Left lobe of liver (tissue), 2 donors: ENCODE results near the gene ITPRID2. TPM values are rescaled to one million over a fixed set of nuclear protein-coding genes. Genes with fewer than 3 reads are reported as not detected.
A peak's percentile ranks its signal among the peaks of the same experiment; 100 is the strongest.
"Not testable (repeated sequence)": the region's sequence is repeated elsewhere in the genome, so short reads cannot be mapped to it uniquely, and the experiment has no call there.

ENCODE experiments used
- ATAC-seq: fragments of 200-7000 bp; cut with Tn5 transposase; one replicate; pipeline ENCODE4 v1.9.1; 2020; ENCODE audit warnings: mild to moderate bottlenecking, moderate library complexity
- DNase-seq: peaks from one replicate; pipeline ENCODE4 v3.0.0-alpha.2; 2020; ENCODE audit warnings: low spot score
- total RNA-seq: library from RNA; stranded (reverse); gene quantifications from one replicate; pipeline ENCODE4 v1.2.1, GENCODE V29; 2021
- donor health status: DM: no; HTN: no; CAD: no; lungs with moderate emphysema.
- donor health status: DM: no; HTN: yes; CAD: no.

The ITPRID2 gene
- total RNA-seq, 1 donor from 2014 or later = 96.4 TPM

DNA sequence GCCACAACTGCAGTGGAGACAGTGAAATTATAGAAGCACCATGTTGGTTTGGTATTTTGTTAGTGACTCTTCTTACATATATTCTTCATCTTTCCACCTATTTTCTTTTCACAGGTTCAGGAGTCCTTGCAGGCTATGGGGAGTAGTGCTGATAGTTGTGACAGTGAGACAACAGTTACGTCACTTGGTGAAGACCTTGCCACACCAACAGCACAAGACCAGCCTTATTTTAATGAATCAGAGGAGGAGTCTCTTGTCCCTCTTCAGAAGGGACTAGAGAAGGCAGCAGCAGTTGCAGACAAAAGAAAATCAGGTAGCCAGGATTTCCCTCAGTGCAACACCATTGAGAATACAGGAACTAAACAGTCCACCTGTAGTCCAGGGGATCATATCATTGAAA, 23.6 kb downstream of the ITPRID2 start:
- ATAC-seq (peak; percentile 22), DNase-seq (no peak)

DNA sequence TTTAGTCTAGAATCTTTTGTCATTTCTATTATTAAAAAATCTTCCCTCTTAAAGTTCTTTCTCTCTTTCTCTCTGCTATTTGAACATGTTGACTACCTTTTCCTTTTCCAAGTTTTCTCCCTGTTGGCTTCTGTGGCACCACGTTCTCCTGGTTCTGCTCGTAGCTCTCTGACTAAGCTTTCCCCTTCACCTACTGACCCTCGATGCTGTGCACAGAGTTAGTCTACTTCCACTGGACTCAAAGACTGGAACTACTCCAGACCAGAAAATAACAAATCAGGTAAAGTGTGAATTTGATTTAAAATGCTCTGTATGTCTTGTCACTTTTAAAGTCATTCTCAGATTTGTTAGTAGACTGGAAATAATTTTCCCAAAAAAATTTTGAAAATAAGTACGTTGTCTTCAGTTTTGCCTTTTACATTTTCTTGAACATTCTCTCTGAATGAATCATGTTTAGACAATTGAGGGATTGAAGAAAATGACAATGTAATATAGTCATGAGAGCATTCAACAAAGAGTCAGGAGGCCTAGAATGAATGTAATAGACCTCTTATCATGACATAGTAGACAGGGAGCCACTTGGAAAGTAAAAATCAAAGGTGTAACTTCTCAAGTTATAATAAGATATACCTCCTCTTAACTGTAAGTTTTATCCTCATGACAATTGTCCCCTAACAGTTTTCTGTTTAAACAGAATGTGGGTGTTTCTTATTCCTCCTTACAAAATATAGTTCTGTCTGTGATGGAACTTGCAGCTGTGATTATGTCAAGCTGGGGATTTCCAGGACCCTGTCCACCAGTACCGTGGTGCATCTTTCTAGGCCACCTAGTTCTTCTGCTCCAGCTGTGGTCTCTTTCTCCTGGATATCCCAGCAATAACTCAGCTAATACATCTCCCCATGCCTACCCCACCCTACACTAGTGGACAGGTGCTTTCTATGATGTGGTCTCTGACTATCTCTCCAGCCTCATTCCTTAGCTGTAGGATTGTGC, 25.5 kb downstream of the ITPRID2 start:
- ATAC-seq (peak; percentile 38), DNase-seq (no peak)

DNA sequence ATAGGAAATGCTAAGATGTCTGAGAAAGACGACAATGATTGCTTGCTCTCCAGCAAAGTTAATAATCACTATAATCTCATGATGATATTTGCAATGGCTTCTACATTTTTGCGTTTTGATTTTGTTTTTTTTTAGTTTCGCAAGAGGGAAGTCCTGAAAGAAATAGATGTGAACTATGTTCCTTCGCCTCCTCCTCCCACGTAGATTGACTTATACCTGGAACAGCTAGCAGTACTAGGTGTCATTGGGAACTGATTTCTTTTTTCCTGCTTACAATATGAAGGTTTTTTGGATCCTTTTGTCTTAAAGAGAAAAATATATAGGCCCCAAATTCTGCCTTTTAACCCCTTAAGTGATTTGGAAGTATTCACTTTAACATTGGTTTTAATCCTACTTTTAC, 26.7 kb downstream of the ITPRID2 start:
- DNase-seq (no peak), ATAC-seq (peak; percentile 80)

DNA sequence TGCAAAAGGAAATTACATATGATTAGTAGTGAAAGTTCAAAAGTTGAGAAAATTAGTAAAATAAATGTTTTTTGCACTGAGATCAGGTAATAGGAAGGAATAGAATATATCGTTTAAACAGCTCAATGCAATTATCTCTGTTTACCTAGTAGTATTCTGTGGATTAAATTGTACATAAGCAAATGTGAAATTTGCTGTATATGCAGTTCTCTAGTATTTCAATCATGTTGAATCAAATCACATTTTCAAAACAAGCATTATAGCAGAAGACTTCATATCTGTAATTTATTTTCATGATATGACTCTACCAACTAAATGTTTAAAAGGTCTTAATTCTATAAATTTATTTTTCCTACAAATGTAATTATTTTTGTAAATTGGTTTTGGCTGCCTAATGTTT, 31.6 kb downstream of the ITPRID2 start:
- ATAC-seq (no peak), DNase-seq (no peak)

DNA sequence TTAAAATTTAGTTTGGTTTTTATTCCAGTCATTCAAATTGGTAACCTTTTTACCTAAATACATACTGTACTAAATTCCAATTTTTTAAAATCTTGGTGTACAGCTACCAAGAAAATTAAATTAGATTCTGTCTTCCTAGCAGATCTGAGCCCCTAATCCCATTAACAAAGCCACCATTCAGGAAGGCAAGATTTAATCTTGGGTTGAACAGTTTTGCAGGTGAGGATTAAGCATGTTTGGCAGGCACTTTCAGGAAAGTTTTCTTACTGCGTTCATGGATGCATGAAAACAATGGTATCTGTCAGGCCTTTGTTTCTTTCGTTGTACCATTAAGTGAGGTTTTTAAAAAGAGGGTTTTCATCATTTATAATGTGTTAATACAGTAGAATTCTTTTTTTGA, 32.8 kb downstream of the ITPRID2 start:
- no peak for DNase-seq
- no peak for ATAC-seq

DNA sequence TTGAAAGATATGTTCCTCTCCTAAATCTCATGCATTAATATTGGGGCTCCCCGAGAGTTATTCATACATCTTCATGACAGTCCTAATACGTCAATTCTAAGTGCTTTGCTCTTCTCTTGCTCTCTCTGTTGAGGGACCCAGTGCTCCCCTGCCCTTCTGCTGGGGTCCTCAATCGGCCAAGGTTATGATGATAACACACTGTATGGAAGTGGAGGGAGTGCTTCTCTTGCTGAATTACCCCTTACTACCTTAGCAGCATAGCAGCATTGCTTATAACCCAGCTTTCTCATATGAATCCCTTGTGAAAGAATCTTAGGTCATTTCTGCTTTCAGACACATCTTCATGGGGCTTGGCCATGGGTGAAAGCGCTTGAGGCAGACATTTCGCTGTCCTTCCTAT, 43.2 kb downstream of the ITPRID2 start:
- DNase-seq (no peak), ATAC-seq (no peak)

DNA sequence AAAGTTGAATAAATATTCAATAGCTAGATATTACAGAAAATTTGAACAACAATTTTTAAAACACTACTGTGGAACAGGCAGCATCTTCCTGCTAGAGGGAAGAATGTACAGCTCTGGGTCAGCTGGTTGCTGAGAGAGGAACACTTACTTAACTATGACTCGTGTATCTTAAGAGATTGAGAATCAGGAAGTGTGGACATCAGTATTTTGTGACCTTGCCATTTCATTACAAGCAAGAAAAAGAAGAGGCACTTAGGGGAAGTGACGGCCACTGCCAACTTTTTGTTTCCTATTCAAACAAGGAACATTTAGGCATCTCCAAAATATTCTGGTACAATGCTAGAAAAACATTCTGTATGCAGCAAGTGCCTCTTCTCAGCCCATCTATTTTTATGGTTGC, 45.9 kb downstream of the ITPRID2 start:
- ATAC-seq = peak; percentile 36
- DNase-seq = no peak

DNA sequence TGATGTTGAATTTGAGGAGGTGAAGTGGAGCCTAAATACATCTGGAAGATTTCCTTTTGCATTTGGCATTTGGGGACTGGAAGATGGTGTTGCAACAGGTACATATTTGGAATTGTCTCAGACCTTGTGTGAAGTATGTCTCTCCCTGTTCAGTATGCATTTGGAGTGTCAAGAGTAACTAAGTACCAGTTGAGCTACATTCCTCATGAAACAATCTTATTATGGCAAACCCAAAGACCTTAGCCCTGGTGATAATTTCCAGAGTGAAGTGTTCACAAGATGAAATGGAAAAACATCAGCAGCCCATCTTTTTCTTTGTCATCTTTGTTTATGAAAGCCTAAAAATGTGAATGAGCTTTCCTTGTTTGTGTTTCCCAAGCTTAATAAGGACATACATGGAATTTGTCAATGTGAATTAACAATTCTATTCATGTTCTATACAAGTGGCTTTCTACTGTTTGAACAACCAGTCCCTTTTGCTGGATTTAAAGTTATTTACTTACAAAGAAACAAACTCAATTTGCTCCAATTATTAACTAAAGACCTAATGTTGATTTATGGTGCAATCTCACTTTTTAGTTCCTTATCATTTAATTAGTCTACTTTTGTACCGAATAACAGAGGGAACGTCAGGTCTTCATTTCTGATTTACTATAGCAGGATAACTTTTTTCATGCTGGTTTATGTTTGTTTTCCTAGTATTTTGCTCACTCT, 52.0 kb downstream of the ITPRID2 start:
- ATAC-seq (peak; percentile 54), DNase-seq (no peak)

DNA sequence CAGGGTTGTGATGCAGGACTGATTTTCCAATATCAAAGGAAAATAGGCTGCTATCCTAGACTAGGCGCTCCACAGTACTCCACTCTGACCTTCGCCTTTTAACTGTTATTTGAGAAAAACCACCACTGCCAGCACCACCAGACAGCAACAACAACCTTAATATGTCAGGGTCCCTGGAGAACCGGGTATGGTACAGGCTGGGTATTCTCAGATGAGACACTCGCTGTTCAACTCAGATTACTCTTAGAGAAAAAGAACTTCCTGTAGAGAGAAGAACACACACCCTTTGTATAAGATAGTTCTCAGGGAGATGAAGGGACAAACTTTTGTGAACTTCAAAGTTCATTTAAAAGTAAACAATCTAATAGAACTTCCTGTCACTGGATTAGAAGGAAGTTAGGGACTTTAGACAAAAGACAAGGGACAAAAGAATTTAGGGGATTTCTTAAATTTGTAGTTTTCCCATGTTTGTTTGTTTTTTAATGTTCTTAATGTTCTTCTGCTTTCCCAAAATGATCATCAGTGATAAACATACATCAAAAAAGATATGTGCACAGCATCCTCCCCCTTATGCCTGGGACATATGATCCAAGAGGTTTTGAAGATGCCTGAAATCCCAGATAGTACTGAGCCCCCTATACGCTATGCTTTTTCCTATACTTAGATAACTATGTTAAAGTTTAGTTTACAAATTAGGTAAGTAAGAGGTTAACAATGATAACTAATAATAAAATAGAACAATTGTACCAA, 52.8 kb downstream of the ITPRID2 start:
- DNase-seq (no peak), ATAC-seq (peak; percentile 90)

DNA sequence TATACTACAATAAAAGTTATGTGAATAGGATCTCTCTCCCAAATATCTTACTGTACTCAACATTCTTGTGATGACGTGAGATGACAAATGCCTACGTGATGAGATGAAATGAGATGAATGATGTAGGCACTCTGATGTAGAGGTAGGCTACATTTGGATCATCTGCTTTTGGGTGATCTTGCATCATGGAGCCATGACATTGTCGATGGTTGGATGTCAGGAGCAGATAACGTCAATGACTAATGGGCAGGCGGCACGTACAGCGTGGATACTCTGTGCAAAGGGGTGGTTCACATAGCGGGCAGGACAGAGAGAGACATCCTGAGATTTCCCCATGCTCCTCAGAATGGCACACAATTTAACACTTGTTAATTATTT, 53.4 kb downstream of the ITPRID2 start:
- ATAC-seq (no peak), DNase-seq (no peak)

DNA sequence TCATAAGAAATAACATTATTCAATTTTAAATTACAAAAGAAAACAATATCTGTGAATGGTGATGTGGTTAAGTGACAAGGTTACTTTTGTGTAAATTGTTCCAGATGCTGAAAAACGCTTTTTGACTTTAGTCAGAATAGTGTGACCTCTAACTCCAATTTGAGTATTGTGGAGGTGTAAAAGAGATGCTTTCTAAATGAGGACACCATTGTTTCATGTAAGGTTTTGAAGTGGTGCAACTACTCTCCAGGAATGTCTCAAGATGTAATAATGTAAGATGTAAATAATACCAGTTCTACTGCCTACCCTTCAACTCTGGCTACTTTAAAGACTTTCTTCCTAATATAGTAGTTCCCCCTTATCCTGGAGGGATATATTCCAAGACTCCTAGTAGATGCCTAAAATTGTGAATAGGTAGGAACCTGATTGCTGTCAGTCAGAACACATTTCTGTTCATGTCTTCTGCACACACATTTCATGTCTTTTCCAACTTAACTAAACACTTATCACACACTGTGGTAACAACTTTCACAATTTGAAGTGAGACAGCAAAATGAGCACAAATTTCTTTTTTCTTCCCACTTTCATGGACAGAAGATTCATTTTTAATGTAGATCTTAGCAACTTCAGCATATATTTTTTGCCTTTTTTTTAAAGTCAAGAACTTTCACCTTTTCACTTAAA, 55.1 kb downstream of the ITPRID2 start:
- ATAC-seq = no peak
- no peak for DNase-seq

DNA sequence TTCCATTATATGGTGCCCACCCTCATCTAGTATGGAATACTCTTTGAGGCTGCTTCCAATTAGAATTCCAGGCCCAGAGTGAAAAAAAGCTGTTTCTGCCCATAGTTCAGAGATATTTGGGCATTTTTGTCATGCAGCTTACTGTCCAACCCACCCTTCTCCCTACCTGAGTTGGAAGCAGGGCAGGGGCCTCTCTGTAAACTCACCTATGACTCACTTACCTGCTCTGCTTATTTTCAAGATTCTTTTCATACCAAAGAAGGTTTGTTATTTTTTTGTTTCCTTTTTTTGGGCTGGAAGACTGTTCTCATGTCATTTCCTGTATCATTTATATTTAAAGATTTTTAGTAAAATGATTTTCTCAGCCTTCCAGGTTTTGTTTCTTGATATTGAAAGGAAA, 55.7 kb downstream of the ITPRID2 start:
- no peak for ATAC-seq

DNA sequence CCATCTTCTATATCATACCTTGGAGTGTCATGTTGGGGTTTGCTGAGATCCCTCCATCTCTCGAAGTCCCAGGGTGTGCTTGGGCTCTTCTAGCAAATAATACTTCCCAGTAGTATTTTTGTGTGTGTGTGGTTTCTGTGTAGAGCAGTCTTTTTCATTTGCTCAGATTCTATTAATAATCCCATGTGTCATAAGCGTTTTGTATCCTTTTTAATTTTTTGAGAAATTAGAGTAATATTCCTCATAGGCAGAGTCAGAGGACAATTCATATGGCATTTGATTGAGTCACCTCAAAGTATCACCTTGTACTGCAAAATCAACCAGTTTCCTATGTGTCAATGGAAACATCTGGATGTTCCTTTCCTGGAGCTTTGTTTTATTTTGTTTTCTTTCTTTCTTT, 56.7 kb downstream of the ITPRID2 start:
- ATAC-seq = no peak

More for the DNA sequence above, 55.7 kb downstream of the ITPRID2 start:
- no peak for DNase-seq

DNA sequence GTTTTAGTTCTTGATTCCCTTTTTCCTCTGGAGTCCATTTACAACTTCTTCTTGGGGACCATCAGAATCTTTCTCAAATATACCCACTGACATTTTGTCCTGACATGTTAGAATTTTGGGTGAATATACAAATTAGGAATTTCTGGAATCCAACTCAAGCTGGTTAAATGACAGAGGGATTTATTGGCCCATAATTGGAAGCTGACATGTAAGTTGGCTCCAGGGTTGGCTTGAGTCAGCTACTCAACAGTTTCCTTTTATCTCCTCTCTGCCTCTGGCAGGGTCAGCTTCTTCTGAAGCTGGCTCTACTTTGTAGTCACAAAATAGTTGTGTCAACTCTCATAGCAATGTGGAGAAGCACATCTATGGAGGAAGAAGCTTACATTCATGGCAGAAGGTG, 57.5 kb downstream of the ITPRID2 start:
- DNase-seq = no peak
- no peak for ATAC-seq

More for the DNA sequence above, 56.7 kb downstream of the ITPRID2 start:
- no peak for DNase-seq

DNA sequence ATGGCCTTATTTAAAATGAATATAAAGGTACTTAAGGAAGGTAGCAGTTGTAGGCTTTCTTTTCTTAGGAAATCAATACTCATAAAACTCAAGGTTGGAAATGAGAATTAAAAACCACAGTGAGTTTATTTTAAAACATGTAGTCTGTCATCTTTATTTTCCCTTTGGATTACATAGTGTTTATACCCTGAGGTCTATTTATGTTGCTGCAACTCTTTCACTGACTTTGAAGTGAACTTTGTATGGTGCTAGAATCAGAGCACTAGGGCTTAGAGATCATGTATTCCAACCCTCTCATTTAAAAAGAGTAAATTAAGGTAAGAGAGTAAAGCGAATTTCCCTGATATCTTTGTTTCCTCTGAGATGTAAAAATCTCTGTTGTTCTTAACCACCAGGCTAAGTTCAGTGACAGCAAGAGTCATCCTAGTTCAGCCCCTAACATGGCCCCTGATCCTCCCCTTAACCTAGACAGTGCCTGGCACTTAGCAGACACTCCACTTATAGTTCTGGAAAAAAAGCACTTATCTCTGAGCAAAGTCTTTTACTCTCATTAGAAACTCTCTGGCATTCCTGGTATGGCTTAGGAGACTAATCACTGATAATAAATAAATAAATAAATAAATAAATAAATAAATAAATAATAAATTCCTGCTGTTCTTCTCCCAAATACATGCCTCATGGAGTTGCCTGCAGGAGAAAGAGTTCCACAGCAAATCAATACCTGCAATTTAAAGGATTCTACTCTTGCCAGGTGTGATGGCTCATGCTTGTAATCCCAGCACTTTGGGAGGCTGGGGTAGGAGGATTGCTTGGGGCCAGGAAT, 61.1 kb downstream of the ITPRID2 start:
- no peak for DNase-seq
- no peak for ATAC-seq

DNA sequence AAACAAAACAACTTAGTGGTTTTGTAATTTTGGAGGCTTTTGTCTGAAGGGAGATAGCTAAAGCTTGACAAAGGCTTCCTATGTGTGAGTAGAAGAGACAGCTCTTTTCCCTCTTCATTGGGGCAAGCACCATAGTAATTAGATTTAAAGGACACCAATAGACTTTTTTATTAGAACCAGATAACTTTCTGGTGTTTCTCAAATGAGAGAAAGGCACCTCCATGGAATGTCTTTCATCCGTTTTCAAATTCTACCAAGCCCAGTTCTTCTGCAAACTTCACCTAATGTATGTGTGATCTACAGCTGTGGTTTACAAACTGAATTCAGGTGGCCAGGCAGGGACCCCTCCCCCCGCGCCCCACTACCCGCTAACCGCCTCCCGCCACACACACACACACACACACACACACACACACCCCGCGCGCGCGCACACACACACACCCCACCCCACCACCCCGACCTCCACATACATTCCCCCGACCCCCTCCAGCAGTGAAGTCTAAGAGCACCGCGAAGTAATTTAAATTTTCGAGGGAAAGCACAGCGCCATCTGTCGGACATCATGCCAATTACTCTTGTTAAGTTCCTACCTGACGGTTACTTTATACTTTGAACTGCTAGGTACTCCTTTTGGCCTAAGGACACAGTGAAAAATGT, 62.5 kb downstream of the ITPRID2 start:
- DNase-seq (peak; percentile 71), ATAC-seq (peak; percentile 99)

DNA sequence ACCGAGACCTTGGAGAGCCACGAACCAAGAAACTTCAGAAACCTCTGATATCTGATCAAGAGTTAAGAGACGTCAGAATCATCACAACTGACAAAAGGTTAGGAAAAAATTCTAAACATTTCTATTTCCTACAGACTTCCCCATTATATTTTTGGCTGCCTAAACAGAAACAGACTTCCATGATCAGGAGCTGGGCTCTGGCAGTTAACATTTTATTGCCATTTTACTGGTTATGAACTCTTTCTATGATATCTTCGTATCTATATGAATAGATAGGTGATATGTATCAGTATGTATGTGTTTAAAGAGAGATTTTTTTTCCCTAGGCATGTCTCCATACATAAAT, 63.0 kb downstream of the ITPRID2 start:
- ATAC-seq (peak; percentile 50), DNase-seq (no peak)

DNA sequence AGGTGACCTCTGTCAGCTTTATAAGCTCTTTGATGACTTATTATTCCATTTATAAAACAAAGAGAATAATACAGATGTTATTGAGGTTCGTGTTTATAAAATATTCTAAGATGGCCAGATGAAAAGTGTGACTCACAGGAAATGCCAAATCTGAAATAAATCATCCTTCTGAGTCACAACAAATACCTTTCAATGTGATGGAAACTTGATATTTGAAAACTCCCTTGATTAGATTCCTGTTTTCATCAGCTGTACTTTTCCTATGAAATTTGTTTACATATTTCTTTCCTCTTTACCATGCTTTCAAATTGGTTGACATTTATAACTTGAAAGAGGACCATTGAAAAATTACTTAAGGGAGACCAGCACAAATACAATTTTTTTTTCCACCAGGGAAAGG, 63.5 kb downstream of the ITPRID2 start:
- ATAC-seq = no peak
- DNase-seq = no peak

DNA sequence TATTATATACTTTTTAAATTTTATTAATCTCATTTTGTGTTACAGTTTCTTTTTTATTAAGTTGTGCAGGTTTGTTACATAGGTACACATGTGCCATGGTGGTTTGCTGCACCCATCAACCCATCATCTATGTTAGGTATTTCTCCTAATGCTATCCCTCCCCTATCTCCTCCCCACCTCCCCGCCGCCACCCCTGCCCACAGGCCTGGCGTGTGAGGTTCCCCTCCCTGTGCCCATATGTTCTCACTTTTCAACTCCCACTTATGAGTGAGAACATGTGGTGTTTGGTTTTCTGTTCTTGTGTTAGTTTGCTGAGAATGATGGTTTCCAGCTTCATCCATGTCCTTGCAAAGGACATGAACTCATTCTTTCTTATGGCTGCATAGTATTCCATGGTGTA, 64.3 kb downstream of the ITPRID2 start:
- not testable (repeated sequence) for ATAC-seq, DNase-seq
